GM21786 (cell line): ENCODE measurements around the gene NFASC.

ENCODE experiments used
- ATAC-seq: cut with Tn5 transposase; IDR thresholded peaks from one replicate; pipeline ENCODE4 v1.9.1; 2021; ENCODE audit not compliant: unreplicated experiment

NFASC gene

GRCh38 chr1:205032508-205032907 is 161.8 kb downstream of the NFASC start:
- no peak for ATAC-seq

- ATAC-seq: no peak
Observed at GRCh38 chr1:205037539-205037938, 166.9 kb downstream of the NFASC start.

GRCh38 chr1:205038132-205038786 is 167.6 kb downstream of the NFASC start:
- no peak for ATAC-seq

GRCh38 chr1:205041001-205041715 is 170.5 kb downstream of the NFASC start:
- ATAC-seq: no peak

GRCh38 chr1:205041998-205042910 is 171.6 kb downstream of the NFASC start:
- ATAC-seq: no peak

- no peak for ATAC-seq
Observed at GRCh38 chr1:205042911-205043806, 172.5 kb downstream of the NFASC start, which contains the start of gene CNTN2. Gene CNTN2, plus strand, starts transcription at chr1:205043212. Its CDS starts 9,974 bp downstream, at chr1:205053186.

- ATAC-seq: no peak
Observed at GRCh38 chr1:205043866-205044265, 173.2 kb downstream of the NFASC start.

GRCh38 chr1:205044741-205045140 is 174.1 kb downstream of the NFASC start:
- no peak for ATAC-seq

- ATAC-seq: no peak
Observed at GRCh38 chr1:205045146-205045545, 174.5 kb downstream of the NFASC start.

- no peak for ATAC-seq
Observed at GRCh38 chr1:205046870-205047269, 176.2 kb downstream of the NFASC start.

- ATAC-seq: no peak
Observed at GRCh38 chr1:205047764-205048231, 177.1 kb downstream of the NFASC start.

GRCh38 chr1:205048382-205048781 is 177.7 kb downstream of the NFASC start:
- no peak for ATAC-seq

GRCh38 chr1:205049479-205049878 is 178.8 kb downstream of the NFASC start:
- ATAC-seq: no peak

- ATAC-seq: no peak
Observed at GRCh38 chr1:205052690-205053089, 182.0 kb downstream of the NFASC start.

- no peak for ATAC-seq
Observed at GRCh38 chr1:205053296-205053695, 182.6 kb downstream of the NFASC start.

- no peak for ATAC-seq
Observed at GRCh38 chr1:205054013-205054412, 183.4 kb downstream of the NFASC start.

GRCh38 chr1:205056188-205056611 is 185.5 kb downstream of the NFASC start:
- ATAC-seq: no peak

GRCh38 chr1:205056956-205057568 is 186.4 kb downstream of the NFASC start:
- no peak for ATAC-seq

- no peak for ATAC-seq
Observed at GRCh38 chr1:205057808-205058575, 187.3 kb downstream of the NFASC start.
